GM12872 (cell line): ENCODE results near the gene PPARA.

Experiments
- CTCF ChIP-seq: IDR thresholded peaks from 3 replicates; pipeline ENCODE4 v1.5.1; 2011; ENCODE audit warnings: low read depth, mild to moderate bottlenecking, low read length, moderate library complexity; ENCODE audit not compliant: insufficient read depth

Gene PPARA

GRCh38 chr22:46162771-46163556, 12.6 kb downstream of the PPARA start:
- TF ChIP-seq CTCF: no peak

- no peak for TF ChIP-seq CTCF
Observed at GRCh38 chr22:46163557-46163888, 13.2 kb downstream of the PPARA start.

GRCh38 chr22:46165977-46166376, 15.7 kb downstream of the PPARA start:
- TF ChIP-seq CTCF: no peak

- no peak for TF ChIP-seq CTCF
Observed at GRCh38 chr22:46169628-46170027, 19.3 kb downstream of the PPARA start.

- no peak for TF ChIP-seq CTCF
Observed at GRCh38 chr22:46171940-46172339, 21.6 kb downstream of the PPARA start.

- no peak for TF ChIP-seq CTCF
Observed at GRCh38 chr22:46172522-46173110, 22.3 kb downstream of the PPARA start.

GRCh38 chr22:46173152-46173551, 22.8 kb downstream of the PPARA start:
- no peak for TF ChIP-seq CTCF
